Measurements from ENCODE around the gene WDR45. TPM values are rescaled to one million over a fixed set of nuclear protein-coding genes. Genes with fewer than 3 reads are reported as not detected.

The WDR45 gene
- total RNA-seq, 4 donors from 2014 or later: 65.8 to 122 (median 86.8) TPM

DNA sequence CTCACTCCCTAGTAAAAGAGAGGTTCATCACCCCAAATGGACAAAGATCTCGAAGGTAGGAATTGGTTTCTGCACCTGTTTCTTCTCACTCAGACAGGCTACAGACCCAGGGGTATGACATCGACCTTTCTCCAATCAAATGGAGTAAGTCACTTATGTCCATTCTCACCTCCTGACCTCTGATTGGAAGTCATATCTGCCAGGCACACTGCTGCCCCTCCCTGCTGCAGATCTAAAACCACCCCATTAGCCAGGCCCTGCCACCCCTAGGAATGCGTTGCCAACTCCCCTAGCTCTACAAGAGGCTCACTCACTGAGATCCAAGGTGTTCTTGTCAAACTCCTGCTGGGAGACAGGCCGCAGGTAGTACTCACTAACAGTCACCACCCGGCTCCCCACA is 37.0 kb upstream of the WDR45 start:
- DNase-seq (ENCODE audit: low spot score in 2 of 2): no peak
- Histone ChIP-seq H3K27ac (no peak overlapping the region), H3K27me3 (no peaks in the 10 kb centered on the region), H3K36me3 (peaks cover 64% of the 10 kb centered on the region), H3K9me3 (no peaks in the 10 kb centered on the region), H3K4me3 (no peak overlapping the region), H3K4me1 (no peaks in the 10 kb centered on the region)
- 90% methylated on average over 5 of the region's 5 CpGs for whole genome bisulfite sequencing
- TF ChIP-seq POLR2AphosphoS5 (IDR thresholded peaks at IDR 0.05) (no peak), POLR2A (IDR thresholded peaks at IDR 0.05) (no peak), EP300 (IDR thresholded peaks at IDR 0.05) (no peak)
- TF ChIP-seq, protein P1, sequence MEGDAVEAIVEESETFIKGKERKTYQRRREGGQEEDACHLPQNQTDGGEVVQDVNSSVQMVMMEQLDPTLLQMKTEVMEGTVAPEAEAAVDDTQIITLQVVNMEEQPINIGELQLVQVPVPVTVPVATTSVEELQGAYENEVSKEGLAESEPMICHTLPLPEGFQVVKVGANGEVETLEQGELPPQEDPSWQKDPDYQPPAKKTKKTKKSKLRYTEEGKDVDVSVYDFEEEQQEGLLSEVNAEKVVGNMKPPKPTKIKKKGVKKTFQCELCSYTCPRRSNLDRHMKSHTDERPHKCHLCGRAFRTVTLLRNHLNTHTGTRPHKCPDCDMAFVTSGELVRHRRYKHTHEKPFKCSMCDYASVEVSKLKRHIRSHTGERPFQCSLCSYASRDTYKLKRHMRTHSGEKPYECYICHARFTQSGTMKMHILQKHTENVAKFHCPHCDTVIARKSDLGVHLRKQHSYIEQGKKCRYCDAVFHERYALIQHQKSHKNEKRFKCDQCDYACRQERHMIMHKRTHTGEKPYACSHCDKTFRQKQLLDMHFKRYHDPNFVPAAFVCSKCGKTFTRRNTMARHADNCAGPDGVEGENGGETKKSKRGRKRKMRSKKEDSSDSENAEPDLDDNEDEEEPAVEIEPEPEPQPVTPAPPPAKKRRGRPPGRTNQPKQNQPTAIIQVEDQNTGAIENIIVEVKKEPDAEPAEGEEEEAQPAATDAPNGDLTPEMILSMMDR (IDR thresholded peaks at IDR 0.05): no peak

GRCh38 chrX:49116076-49116475 is 36.4 kb upstream of the WDR45 start:
- Histone ChIP-seq H3K27me3 (no peaks in the 10 kb centered on the region), H3K9me3 (no peaks in the 10 kb centered on the region), H3K27ac (no peak overlapping the region), H3K4me1 (no peaks in the 10 kb centered on the region), H3K36me3 (peaks cover 59% of the 10 kb centered on the region), H3K4me3 (no peak overlapping the region)
- 89% methylated on average over 8 of the region's 8 CpGs for WGBS
- DNase-seq (ENCODE audit: low spot score in 2 of 2): no peak
- TF ChIP-seq, protein P1 (IDR thresholded peaks at IDR 0.05): no peak
- no peak for TF ChIP-seq POLR2A (IDR thresholded peaks at IDR 0.05)
- no peak for TF ChIP-seq EP300 (IDR thresholded peaks at IDR 0.05)
- TF ChIP-seq POLR2AphosphoS5 (IDR thresholded peaks at IDR 0.05): no peak

DNA sequence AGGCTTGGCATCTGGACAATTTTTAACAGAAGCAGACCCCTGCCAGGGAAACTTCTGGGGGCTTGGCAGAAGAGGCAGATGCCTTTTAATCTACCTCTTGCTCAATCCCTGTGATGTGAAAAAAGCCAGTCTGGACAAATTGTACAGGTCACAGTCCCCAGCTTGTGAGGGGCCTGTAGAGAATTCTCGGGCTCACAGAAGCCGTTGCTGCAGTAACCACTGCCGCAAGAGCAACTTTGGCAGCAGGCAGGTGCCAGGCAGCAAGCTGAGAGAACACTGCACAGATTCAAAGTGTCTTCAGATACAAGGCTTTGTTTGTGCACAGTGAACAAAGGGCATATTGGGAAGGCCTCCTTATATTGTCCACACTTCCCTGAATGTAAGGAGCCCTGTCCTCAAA is 32.1 kb upstream of the WDR45 start:
- Histone ChIP-seq H3K27me3 (no peaks in the 10 kb centered on the region), H3K36me3 (peaks cover 42% of the 10 kb centered on the region), H3K4me1 (no peaks in the 10 kb centered on the region), H3K4me3 (no peak overlapping the region), H3K27ac (no peak overlapping the region), H3K9me3 (no peaks in the 10 kb centered on the region)
- no peak for DNase-seq (ENCODE audit: low spot score in 2 of 2)
- TF ChIP-seq EP300 (IDR thresholded peaks at IDR 0.05) (no peak), POLR2A (IDR thresholded peaks at IDR 0.05) (no peak), POLR2AphosphoS5 (IDR thresholded peaks at IDR 0.05) (no peak)
- TF ChIP-seq, protein P1 (IDR thresholded peaks at IDR 0.05): no peak
- WGBS: 86% methylated on average over 2 of the region's 3 CpGs

GRCh38 chrX:49110417-49110816 is 30.7 kb upstream of the WDR45 start:
- H3K9me3 ChIP-seq: no peaks in the 10 kb centered on the region
- 84% methylated on average over 3 of the region's 3 CpGs for WGBS
- H3K4me3 ChIP-seq: no peak overlapping the region
- no peak for DNase-seq (ENCODE audit: low spot score in 2 of 2)
- TF ChIP-seq, protein P1 (IDR thresholded peaks at IDR 0.05): no peak
- no peak for TF ChIP-seq POLR2A (IDR thresholded peaks at IDR 0.05)
- TF ChIP-seq EP300 (IDR thresholded peaks at IDR 0.05): no peak
- no peak for TF ChIP-seq POLR2AphosphoS5 (IDR thresholded peaks at IDR 0.05)
- H3K27me3 ChIP-seq: no peaks in the 10 kb centered on the region
- no peaks in the 10 kb centered on the region for H3K4me1 ChIP-seq
- no peak overlapping the region for H3K27ac ChIP-seq
- peaks cover 28% of the 10 kb centered on the region for H3K36me3 ChIP-seq

DNA sequence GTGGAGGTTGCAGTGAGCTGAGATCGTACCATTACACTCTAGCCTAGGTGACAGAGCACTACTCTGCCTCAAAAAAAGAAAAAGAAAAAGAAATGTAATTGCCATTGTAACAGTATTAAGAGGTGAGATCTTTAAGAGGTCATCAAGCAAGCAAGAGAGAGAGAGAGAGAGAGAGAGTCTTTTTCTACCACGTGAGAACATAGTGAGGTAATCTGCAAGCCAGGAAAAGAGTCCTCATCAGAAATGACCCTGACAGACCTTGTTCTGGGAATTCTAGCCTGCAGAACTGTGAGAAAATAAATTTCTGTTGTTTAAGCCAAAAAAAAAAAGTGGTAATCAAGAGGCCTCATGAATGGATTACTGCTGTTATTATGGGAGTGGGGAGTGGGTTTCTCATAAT is 29.0 kb upstream of the WDR45 start:
- no peaks in the 10 kb centered on the region for H3K9me3 ChIP-seq
- no peak overlapping the region for H3K27ac ChIP-seq
- no peak for TF ChIP-seq EP300 (IDR thresholded peaks at IDR 0.05)
- TF ChIP-seq, protein P1 (IDR thresholded peaks at IDR 0.05): no peak
- TF ChIP-seq POLR2AphosphoS5 (IDR thresholded peaks at IDR 0.05): no peak
- no peak for TF ChIP-seq POLR2A (IDR thresholded peaks at IDR 0.05)
- H3K27me3 ChIP-seq: no peaks in the 10 kb centered on the region
- WGBS: 71% methylated on average over 2 of the region's 2 CpGs
- no peak for DNase-seq (ENCODE audit: low spot score in 2 of 2)
- no peak overlapping the region for H3K4me3 ChIP-seq
- peaks cover 24% of the 10 kb centered on the region for H3K36me3 ChIP-seq
- H3K4me1 ChIP-seq: no peaks in the 10 kb centered on the region
